GM19372 (cell line): ENCODE results near the gene NFAM1.

Experiments used
- ATAC-seq: cut with Tn5 transposase; IDR thresholded peaks from one replicate; pipeline ENCODE4 v1.9.1; 2021; ENCODE audit warnings: mild to moderate bottlenecking, low read depth, moderate library complexity; ENCODE audit not compliant: unreplicated experiment

NFAM1 gene

GRCh38 chr22:42417645-42418305, 14.4 kb downstream of the NFAM1 start:
- no peak for ATAC-seq

GRCh38 chr22:42416671-42417230, 15.5 kb downstream of the NFAM1 start:
- no peak for ATAC-seq

GRCh38 chr22:42414565-42415303, 17.5 kb downstream of the NFAM1 start:
- no peak for ATAC-seq

- no peak for ATAC-seq
Measured at GRCh38 chr22:42414021-42414420, 18.2 kb downstream of the NFAM1 start.

GRCh38 chr22:42412744-42413333, 19.4 kb downstream of the NFAM1 start:
- ATAC-seq: no peak

- no peak for ATAC-seq
Measured at GRCh38 chr22:42410708-42411107, 21.5 kb downstream of the NFAM1 start.

- no peak for ATAC-seq
Measured at GRCh38 chr22:42408810-42409529, 23.2 kb downstream of the NFAM1 start.

- ATAC-seq: no peak
Measured at GRCh38 chr22:42408276-42408675, 23.9 kb downstream of the NFAM1 start.

- ATAC-seq: no peak
Measured at GRCh38 chr22:42404266-42404665, 27.9 kb downstream of the NFAM1 start.

GRCh38 chr22:42401535-42402334, 30.5 kb downstream of the NFAM1 start:
- ATAC-seq: no peak

- ATAC-seq: no peak
Measured at GRCh38 chr22:42400811-42401534, 31.2 kb downstream of the NFAM1 start.

GRCh38 chr22:42399315-42400271, 32.6 kb downstream of the NFAM1 start:
- ATAC-seq: no peak

GRCh38 chr22:42397332-42398249, 34.6 kb downstream of the NFAM1 start:
- ATAC-seq: no peak

GRCh38 chr22:42396621-42397331, 35.4 kb downstream of the NFAM1 start:
- no peak for ATAC-seq

GRCh38 chr22:42389143-42389542, 43.1 kb downstream of the NFAM1 start:
- ATAC-seq: no peak

- no peak for ATAC-seq
Measured at GRCh38 chr22:42388130-42388797, 43.9 kb downstream of the NFAM1 start.
